ENCODE measurements around the gene PARD3. TPM values are rescaled to one million over a fixed set of nuclear protein-coding genes. Genes with fewer than 3 reads are reported as not detected.

PARD3 gene
- total RNA-seq, 1 experiment from 2014 or later: 46.3 TPM

GRCh38 chr10:34464000-34464399, 351.1 kb downstream of the PARD3 start:
- ChIA-PET RAD21 (ENCODE audit: low non-redundant PET in 1 of 2, low total read pairs in 2 of 2, uncharacterized antibody in 2 of 2, unreplicated experiment in 2 of 2) (no interaction called here), CTCF (no interaction called here), POLR2A (no interaction called here)
- Histone ChIP-seq H3K4me2 (ENCODE audit: low read length) (no peak overlapping the region), H3K9me2 (ENCODE audit: insufficient read depth) (no peaks in the 10 kb centered on the region), H3K27ac (ENCODE audit: low read depth, low read length) (no peak overlapping the region), H3K9me3 (ENCODE audit: control insufficient read depth in 1 of 2, insufficient read depth in 1 of 2, low read depth in 1 of 2, low read length in 2 of 2) (no peaks in the 10 kb centered on the region), H3K27me3 (ENCODE audit: insufficient read depth, low read length) (no peaks in the 10 kb centered on the region), H2AFZ (ENCODE audit: low read depth, low read length, poor library complexity, severe bottlenecking) (no peak overlapping the region), H3K9ac (ENCODE audit: low read length) (no peak overlapping the region), H3K36me3 (ENCODE audit: control insufficient read depth in 1 of 2, insufficient read depth in 2 of 2, low read length in 2 of 2) (no peaks in the 10 kb centered on the region), H4K20me1 (ENCODE audit: insufficient read depth) (no peaks in the 10 kb centered on the region), H3K4me3 (replicated peaks in 1 of 2; ENCODE audit: low read depth in 1 of 2, low read length in 2 of 2) (no peak overlapping the region), H3K4me1 (ENCODE audit: control insufficient read depth in 1 of 2, insufficient read depth in 2 of 2, low read length in 2 of 2) (no peaks in the 10 kb centered on the region), H3K79me2 (ENCODE audit: insufficient read depth, low read length) (no peaks in the 10 kb centered on the region)
- TF ChIP-seq ELF1 (IDR thresholded peaks at IDR 0.05; ENCODE audit: borderline replicate concordance, low read depth) (no peak), MAX (IDR thresholded peaks at IDR 0.05) (no peak), EGR1 (IDR thresholded peaks at IDR 0.05; ENCODE audit: low read depth) (no peak), POLR2A (IDR thresholded peaks at IDR 0.05; ENCODE audit: borderline replicate concordance, extremely low read depth, insufficient read depth, insufficient read length) (no peak), REST (IDR thresholded peaks at IDR 0.05; ENCODE audit: low read depth) (no peak), ZNF274 (IDR thresholded peaks at IDR 0.05; ENCODE audit: low read depth, low read length) (no peak), SIN3A (IDR thresholded peaks at IDR 0.05; ENCODE audit: low read depth) (no peak), ZBTB33 (IDR thresholded peaks at IDR 0.05; ENCODE audit: extremely low read depth, insufficient replicate concordance, low read length) (no peak), RAD21 (IDR thresholded peaks at IDR 0.05; ENCODE audit: low read depth) (no peak), YY1 (IDR thresholded peaks at IDR 0.05; ENCODE audit: extremely low read depth, insufficient replicate concordance, low read depth, low read length) (no peak), JUND (IDR thresholded peaks at IDR 0.05) (no peak), SRF (IDR thresholded peaks at IDR 0.05; ENCODE audit: low read depth) (no peak), EZH2phosphoT487 (IDR thresholded peaks at IDR 0.05; ENCODE audit: borderline replicate concordance) (no peak), EZH2 (IDR thresholded peaks at IDR 0.05) (no peak), CEBPB (IDR thresholded peaks at IDR 0.05; ENCODE audit: low read depth) (no peak), TCF7L2 (IDR thresholded peaks at IDR 0.05; ENCODE audit: borderline replicate concordance, extremely low read depth, insufficient read depth, insufficient read length) (no peak), ZFX (IDR thresholded peaks at IDR 0.05) (no peak)
- ATAC-seq (no peak), DNase-seq (ENCODE audit: low read depth, low spot score) (no peak)
- intact Hi-C loops (cut with micrococcal nuclease): no loop called here
- no TSS peak for BruUV-seq (replicated peaks)

All from HCT116 (cell line).